OCI-LY1 (cell line): ENCODE measurements around the gene RNF212.

ENCODE experiments used
- EZH2 ChIP-seq: fragments of 200-600 bp; sonication (generic), shearing (Covaris generic); IDR thresholded peaks from 2 replicates; pipeline ENCODE4 v1.8.0; 2017; ENCODE audit warnings: borderline replicate concordance, mixed run types, mild to moderate bottlenecking, antibody characterized with exemption, low read length, moderate library complexity, mixed read lengths
- TF ChIP-seq, protein P1 (sequence below): fragments of 200-600 bp; sonication (generic), shearing (Covaris generic); IDR thresholded peaks from 2 replicates; pipeline ENCODE4 v1.5.1; 2017; ENCODE audit warnings: mild to moderate bottlenecking, antibody characterized with exemption, low read length, moderate library complexity, mixed read lengths

DNA sequence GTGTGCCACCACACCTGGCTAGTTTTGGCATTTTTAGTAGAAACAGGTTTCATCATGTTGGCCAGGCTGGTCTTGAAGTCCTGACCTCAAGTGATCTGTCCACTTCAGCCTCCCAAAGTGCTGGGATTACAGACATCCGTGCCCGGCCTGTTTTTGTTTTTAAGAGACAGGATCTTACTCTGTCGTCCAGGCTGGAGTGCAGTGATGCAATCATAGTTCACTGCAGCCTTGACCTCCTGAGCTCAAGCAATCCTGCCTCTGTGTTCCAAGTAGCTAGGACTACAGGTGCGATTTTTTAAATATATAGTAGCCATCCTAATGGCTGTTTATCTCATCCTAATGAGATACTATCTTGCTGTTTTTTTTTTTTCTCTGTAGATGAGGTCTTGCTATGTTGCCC, 47.6 kb downstream of the RNF212 start:
- TF ChIP-seq, protein P1, sequence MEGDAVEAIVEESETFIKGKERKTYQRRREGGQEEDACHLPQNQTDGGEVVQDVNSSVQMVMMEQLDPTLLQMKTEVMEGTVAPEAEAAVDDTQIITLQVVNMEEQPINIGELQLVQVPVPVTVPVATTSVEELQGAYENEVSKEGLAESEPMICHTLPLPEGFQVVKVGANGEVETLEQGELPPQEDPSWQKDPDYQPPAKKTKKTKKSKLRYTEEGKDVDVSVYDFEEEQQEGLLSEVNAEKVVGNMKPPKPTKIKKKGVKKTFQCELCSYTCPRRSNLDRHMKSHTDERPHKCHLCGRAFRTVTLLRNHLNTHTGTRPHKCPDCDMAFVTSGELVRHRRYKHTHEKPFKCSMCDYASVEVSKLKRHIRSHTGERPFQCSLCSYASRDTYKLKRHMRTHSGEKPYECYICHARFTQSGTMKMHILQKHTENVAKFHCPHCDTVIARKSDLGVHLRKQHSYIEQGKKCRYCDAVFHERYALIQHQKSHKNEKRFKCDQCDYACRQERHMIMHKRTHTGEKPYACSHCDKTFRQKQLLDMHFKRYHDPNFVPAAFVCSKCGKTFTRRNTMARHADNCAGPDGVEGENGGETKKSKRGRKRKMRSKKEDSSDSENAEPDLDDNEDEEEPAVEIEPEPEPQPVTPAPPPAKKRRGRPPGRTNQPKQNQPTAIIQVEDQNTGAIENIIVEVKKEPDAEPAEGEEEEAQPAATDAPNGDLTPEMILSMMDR = no peak
- no peak for TF ChIP-seq EZH2
